HG02588 (cell line): ENCODE data around the gene NME7.
"Not testable (repeated sequence)": the region's sequence is repeated elsewhere in the genome, so short reads cannot be mapped to it uniquely, and the experiment has no call there.

Experiments used
- ATAC-seq: cut with Tn5 transposase; IDR thresholded peaks from one replicate; pipeline ENCODE4 v1.9.1; 2021; ENCODE audit warnings: mild to moderate bottlenecking, moderate library complexity; ENCODE audit not compliant: unreplicated experiment

The NME7 gene

DNA sequence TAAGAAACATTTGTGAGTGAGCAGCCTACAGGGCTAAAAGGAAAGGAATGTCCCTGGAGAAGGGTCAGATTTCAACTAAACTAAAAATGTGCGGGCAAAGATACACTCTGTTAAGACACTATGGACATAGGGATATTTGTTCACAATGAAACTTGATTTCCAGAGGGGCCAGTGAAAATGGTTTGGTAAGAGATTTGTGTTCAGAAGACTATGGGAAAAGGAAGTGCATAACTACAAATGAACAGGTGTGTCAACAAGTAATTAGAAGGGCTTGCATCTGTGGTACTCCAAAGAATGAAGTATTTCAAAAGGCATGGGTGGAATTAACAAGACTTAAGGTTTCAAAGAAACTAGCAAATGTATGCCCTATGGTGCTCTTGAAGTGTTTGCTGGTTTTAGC lies 60.4 kb downstream of the NME7 start:
- ATAC-seq: no peak

- no peak for ATAC-seq
These were observed 61.6 kb downstream of the NME7 start for GRCh38 chr1:169305948-169306347.

- ATAC-seq: no peak
These were observed 62.2 kb downstream of the NME7 start for GRCh38 chr1:169305356-169305755.

- no peak for ATAC-seq
These were observed 66.7 kb downstream of the NME7 start for GRCh38 chr1:169300854-169301253.

GRCh38 chr1:169298441-169298840 lies 69.2 kb downstream of the NME7 start:
- ATAC-seq: no peak

DNA sequence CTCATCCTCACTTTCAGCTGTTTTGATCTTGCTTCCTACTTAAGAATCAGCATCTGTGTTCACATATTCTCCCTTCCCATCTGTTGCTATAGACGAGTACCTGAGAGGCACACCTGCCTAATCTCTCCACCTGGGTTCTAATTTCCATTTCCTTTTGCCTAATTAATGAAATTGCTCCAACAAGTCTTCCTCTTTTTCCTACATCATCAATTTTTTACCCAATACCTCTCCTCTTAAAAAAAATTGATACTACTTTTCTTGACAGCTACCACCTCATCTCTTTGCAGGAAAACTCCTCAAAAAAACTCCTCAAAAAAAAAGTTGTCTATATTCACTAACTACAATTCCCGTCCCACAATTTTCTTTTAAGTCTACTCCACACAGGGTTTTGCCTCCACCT lies 71.8 kb downstream of the NME7 start:
- no peak for ATAC-seq

DNA sequence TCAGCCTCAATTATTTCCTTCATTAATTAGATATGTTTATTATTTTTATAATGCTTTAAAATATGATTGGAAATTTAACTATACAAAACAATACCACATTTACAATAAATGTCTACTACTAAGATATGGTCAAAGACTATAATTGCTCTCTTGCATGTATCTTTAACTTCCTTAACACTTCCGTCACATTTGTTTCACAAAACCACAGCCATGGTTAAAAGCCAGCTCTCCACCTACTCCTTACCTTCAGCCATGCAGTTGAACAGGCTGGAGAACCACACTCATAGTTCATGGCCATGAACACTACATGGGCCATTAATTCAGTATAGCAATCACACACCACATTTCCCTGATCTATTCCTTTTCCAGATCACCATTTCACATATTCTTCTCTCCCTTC lies 72.2 kb downstream of the NME7 start:
- no peak for ATAC-seq

GRCh38 chr1:169289016-169289415 lies 78.6 kb downstream of the NME7 start:
- ATAC-seq: no peak

- ATAC-seq: no peak
These were observed 79.6 kb downstream of the NME7 start for GRCh38 chr1:169288011-169288414.

DNA sequence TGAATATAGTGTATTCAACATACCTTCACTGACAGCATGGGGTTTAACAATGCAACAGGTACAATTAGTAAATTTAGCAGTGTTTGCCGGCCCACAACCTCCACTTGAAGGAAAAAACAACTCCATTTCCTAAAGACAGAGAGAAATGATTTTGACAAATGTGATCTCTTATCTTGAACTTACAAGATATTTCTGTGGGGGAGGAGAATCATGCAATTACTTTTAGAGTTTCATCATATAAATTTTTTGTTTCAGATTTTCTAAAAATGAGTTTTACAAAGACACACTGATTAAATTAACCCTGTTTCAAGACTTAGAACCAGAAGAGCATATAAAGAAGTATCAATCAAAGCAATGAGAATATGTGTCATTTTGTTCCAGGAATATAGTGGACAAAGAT lies 80.3 kb downstream of the NME7 start:
- no peak for ATAC-seq

DNA sequence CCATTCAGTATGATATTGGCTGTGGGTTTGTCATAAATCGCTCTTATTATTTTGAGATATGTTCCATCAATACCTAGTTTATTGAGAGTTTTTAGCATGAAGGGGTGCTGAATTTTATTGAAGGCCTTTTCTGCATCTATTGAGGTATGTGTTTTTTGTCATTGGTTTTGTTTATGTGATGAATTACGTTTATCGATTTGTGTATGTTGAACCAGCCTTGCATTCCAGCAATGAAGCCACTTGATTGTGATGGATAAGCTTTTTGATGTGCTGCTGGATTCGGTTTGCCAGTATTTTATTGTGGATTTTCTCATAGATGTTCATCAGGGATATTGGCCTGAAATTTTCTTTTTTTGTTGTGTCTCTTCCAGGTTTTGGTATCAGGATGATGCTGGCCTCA lies 86.0 kb downstream of the NME7 start:
- not testable (repeated sequence) for ATAC-seq

- no peak for ATAC-seq
These were observed 96.5 kb downstream of the NME7 start for GRCh38 chr1:169271098-169271497.

DNA sequence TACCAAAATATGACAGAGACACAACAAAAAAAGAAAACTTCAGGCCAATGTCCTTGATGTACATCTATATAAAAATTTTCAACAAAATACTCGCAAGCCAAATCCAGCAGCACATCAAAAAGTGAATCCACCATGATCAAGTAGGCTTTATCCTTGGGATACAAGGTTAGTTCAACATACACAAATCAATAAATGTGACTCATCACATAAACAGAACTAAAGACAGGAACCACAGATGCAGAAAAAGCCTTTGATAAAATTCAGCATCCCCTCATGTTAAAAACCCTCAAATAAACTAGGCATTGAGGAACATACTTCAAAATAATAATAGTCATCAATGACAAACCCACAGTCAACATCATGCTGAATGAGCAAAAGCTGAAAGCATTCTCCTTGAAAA lies 101.5 kb downstream of the NME7 start:
- ATAC-seq: no peak

GRCh38 chr1:169263059-169263458 lies 104.5 kb downstream of the NME7 start:
- ATAC-seq: no peak

DNA sequence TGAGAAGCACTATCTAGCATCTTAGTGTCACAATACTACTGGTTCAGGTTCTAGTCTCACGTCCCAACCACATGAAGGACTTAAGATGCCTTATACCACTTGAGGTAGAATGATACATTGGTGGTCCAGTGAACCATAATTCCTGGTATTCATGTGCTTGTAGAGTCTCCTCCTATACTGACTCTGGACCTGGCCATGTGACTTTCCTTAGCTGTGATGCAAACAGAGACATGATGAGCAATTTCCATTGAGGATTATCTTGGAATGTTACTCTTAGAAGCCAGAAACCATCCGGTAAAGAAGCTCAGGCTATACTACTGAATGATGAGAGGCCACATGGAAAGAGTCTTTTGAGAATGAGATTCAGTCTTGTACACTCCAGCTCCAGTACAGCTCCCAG lies 105.7 kb downstream of the NME7 start:
- no peak for ATAC-seq

DNA sequence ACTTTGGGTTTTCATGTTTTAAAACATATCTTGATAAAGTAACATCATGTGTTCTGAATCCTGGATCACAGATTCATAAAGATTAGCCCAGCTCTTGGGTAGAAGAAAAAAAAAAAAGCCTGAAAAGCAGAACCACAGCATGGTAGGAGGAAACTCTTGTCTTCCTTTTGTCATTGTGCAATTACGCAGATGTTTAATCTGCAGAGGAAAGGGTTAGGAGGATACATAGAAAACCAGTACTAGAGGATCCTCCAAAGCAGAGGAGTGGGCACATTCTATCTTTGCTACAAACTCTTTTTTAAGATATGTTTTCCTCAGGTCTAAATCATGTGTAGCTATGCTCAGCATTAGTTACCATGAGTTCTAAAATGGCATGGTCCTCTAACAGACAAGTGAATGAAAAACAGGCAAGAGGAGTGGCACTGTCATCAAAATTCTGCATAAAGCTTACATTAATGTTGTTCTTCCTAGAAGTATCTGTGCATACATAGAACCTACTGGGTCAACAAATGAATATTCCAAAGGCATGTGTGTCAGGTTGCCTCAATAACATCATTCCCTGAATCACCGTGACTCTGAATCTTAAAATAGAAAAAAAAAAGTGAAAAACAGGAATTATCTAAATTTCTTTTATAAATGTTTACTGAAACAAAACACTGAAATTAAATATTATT lies 107.0 kb downstream of the NME7 start:
- ATAC-seq: no peak

GRCh38 chr1:169259816-169260215 lies 107.8 kb downstream of the NME7 start:
- ATAC-seq: no peak

DNA sequence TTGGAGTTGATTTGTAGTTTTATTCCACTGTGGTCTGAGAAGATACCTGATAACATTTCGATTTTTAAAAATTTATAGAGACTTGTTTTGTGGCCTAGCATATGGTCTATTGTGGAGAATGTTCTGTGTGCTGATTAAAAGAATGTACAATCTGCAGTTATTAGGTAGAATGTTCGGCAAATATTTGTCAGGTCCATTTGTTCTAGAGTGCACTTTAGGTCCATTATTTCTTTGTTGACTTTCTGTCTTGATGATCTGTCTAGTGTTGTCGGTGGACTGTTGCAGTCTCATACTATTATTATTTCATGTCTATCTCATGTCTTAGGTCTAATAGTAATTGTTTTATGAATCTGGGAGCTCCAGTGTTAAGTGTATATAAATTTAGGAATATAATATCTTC lies 116.8 kb downstream of the NME7 start:
- no peak for ATAC-seq

- no peak for ATAC-seq
These were observed 117.6 kb downstream of the NME7 start for GRCh38 chr1:169250022-169250421.

- no peak for ATAC-seq
These were observed 118.0 kb downstream of the NME7 start for GRCh38 chr1:169249611-169250010.

DNA sequence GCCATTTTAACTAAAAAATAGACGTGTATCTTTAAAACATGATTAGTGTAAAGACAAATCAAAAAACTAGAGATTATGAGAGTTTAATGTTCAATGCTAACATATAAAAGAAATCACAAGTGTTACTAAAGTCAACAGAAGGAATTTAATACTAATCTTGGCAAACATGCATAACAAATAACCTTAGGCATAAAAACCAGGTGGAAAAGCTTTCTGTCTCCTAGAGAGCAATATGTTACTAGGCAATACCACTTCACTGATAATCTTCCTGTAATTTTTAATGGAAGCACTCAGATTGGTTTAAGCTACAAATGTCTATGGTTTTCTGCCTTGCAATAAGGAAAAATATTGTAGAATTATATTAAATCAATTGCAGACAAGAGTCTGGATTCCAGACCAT lies 121.9 kb downstream of the NME7 start:
- no peak for ATAC-seq

DNA sequence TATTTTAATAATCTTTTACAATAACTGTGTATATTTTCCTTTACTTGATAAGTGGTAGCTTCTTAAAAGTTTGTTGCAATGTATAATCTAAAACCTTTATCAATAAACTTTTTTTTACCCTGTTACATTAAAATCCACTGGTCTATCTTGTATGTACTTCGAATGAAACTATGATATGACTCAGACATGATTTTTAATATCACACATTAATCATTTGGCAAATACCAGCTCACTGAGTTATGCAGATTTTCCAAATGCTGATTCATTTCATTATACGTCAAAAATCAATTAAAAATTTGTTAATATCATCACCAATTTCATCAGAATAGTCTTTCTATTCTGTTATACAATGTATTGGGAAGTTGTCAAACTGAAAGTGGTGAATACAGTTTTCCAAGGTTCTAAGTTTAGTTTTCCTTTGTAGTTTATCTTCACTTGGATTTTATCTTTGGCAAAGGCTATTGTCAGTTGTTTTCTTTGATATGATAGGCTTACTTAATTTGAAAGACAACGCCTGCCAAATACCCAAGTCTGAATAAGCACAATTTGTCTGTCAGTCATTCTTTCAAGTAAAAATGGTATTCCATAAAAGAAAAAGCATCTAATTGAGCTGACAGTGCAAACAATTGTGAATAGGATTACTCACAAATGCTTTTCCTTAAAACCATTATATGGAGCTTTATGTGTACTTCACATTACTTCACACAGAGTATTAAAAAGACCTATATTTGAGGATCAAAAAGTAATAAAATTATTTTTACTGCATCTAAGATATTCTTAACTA lies 127.0 kb downstream of the NME7 start:
- ATAC-seq: no peak

GRCh38 chr1:169236880-169237279 lies 130.7 kb downstream of the NME7 start:
- no peak for ATAC-seq
